ENCODE data around the gene MAD1L1. TPM values are rescaled to one million over a fixed set of nuclear protein-coding genes. Genes with fewer than 3 reads are reported as not detected.

MAD1L1 gene
- total and polyA plus RNA-seq, 4 donors, result 12.8 to 20.7 (median 16.5) TPM

- no peak overlapping the region for H3K27ac ChIP-seq (ENCODE audit: low read depth in 1 of 2, low read length in 2 of 2)
- peaks cover 0 to 10% (median 4%) of the 10 kb centered on the region in 4 donors for H3K36me3 ChIP-seq (ENCODE audit: control insufficient read depth in 4 of 4, insufficient read depth in 3 of 4, low read depth in 1 of 4, low read length in 3 of 4)
- 97% methylated on average over 7 of the region's 7 CpGs for WGBS
Measured at GRCh38 chr7:2143450-2143849, 89.3 kb downstream of the MAD1L1 start.

More at GRCh38 chr7:2143450-2143849, 89.3 kb downstream of the MAD1L1 start:
- Histone ChIP-seq H3K4me3 (ENCODE audit: low read depth in 1 of 3, low read length in 3 of 3) (no peak overlapping the region), H3K4me1 (ENCODE audit: control insufficient read depth in 4 of 4, insufficient read depth in 4 of 4, low read length in 3 of 4) (no peaks in the 10 kb centered on the region), H3K9me3 (ENCODE audit: control insufficient read depth in 4 of 4, low read length in 3 of 4) (no peaks in the 10 kb centered on the region), H3K9ac (ENCODE audit: low read depth in 1 of 2, low read length in 2 of 2) (no peak overlapping the region), H3K27me3 (ENCODE audit: control insufficient read depth in 4 of 4, insufficient read depth in 4 of 4, low read length in 3 of 4) (no peaks in the 10 kb centered on the region)
- DNase-seq (ENCODE audit: low spot score), result no peak
- TF ChIP-seq HNF4A (conservative IDR thresholded peaks at IDR 0.05) (no peak), ATF3 (IDR thresholded peaks at IDR 0.05) (no peak), HNF4G (IDR thresholded peaks at IDR 0.05) (no peak), FOXA2 (IDR thresholded peaks at IDR 0.05) (no peak), JUND (IDR thresholded peaks at IDR 0.05) (no peak), SP1 (IDR thresholded peaks at IDR 0.05) (no peak), NR2F2 (IDR thresholded peaks at IDR 0.05) (no peak), TAF1 (conservative IDR thresholded peaks at IDR 0.05) (no peak), FOXA1 (IDR thresholded peaks at IDR 0.05) (no peak), YY1 (IDR thresholded peaks at IDR 0.05) (no peak), RAD21 (IDR thresholded peaks at IDR 0.05) (no peak), CTCF (IDR thresholded peaks at IDR 0.05; ENCODE audit: low read depth, low read length, missing input control) (no peak), MAX (IDR thresholded peaks at IDR 0.05) (no peak), RXRA (IDR thresholded peaks at IDR 0.05) (no peak), EGR1 (IDR thresholded peaks at IDR 0.05; ENCODE audit: low read depth in 2 of 2) (no peak), ZBTB33 (IDR thresholded peaks at IDR 0.05) (no peak), REST (IDR thresholded peaks at IDR 0.05) (no peak), GABPA (IDR thresholded peaks at IDR 0.05 in 1 of 2, conservative IDR thresholded peaks at IDR 0.05 in 1 of 2) (no peak)
